Activated CD8-positive, alpha-beta memory T cell treated with anti-CD3 and anti-CD28 coated beads for 4 hours (primary cell): Measurements from ENCODE around the gene ESRRG.
"Not testable (repeated sequence)": the region's sequence is repeated elsewhere in the genome, so short reads cannot be mapped to it uniquely, and the experiment has no call there.

Experiments used
- DNase-seq, 2 donors: peaks; one replicate each; pipeline ENCODE4 v3.0.0-alpha.2; 2020; ENCODE audit warnings: low read depth in 2 of 2

The ESRRG gene

DNA sequence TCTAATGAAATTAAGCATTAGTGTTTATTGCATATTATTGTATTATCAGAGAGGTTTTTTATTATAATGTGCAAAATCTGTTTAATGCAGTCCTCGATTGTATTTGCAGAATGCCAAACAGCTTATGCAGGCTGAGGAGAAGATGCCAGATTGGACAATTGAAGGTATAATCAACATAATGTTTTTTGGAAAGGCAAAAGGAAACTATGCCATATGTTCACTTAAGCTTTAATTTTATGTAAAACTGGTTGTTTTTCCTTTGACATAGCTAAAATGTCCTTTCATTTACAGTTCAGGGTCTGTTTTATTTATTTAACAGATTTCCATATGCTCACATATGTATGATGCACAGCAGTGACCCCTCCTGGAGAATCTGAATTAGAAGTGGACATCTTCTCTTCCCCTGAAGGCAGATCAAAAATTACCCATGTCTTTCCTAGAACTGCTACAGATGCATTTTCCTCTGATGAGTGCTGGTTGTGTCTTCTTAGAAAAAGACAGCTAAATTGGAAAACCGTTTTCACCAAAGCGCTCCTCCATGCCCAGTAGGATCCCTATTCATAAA lies 156.5 kb downstream of the ESRRG start:
- no peak for DNase-seq

DNA sequence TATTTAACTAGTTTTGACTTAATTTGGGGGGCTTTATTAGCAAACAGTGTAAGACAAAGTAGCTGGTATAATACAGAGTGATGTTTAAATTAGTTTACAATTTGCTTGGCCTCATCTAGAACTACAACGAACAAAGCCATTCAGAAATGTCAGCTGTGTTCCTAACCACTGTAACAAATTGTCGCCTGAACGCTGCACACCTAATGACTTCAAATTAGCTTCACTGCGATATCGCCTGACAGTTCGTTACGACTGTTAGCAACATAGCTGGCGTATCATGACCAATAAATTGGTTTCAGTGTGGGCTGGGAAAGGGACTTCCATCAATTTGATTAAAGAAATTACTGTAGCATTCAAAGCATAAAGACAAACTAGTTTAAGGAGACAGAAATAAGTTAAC lies 160.1 kb downstream of the ESRRG start:
- DNase-seq, result no peak

DNA sequence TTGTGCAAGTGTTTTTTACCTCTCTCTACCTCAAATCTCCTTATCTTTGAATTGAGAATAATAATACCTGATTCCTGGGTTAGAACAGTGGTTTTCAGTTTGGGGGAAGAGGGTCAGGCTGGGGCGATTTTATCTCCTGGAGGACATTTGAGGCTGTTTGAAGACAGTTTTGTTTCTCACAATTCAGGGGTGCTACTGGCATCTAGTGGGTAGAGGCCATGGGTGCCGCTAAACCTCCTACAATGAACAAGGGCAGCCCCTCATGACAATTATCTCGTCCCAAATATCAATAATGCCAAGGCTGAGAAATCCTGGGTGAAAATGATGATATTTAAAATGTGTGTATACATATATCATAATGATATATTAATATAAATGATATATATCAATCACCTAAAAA lies 160.8 kb downstream of the ESRRG start:
- no peak for DNase-seq

GRCh38 chr1:216560527-216560926 lies 162.7 kb downstream of the ESRRG start:
- no peak for DNase-seq

DNA sequence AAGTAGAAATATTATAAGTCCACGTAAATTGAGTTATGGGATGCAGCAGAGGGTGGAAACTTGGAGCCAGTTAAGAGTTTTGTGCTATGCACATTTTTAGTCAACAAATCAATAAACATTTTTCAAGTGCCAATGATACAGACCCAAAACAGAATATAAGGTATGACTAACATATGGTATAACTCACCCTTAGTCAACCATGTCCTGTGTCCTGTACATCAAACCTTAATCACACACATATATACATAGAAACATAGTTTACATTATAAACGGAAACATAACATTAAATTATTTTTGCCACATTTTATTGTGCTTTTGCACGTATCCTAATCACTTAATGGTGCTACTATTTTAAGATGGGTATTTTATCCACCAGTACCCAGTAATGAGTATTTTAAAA lies 163.9 kb downstream of the ESRRG start:
- DNase-seq, result no peak

DNA sequence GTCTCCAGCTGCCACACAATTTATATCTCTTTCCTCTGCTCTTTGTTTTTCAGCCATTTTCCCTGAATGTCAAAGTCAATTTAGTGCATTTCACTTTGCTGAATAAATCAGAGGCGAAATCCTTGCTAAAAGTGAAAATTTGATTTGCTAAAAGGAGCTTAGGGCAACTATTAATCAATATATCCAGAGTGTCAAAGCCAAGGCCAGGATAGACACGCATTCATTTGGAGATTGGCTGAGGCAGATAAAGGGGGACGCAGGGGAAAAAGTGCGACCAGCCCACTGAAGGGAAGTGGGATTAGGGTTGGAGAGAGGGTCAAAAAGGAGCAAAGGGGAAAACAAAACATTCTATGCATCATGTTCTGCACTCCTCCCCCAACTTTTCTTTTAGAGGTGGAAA lies 167.6 kb downstream of the ESRRG start:
- no peak for DNase-seq

- DNase-seq, result no peak
These were observed 168.3 kb downstream of the ESRRG start for GRCh38 chr1:216554934-216555333.

DNA sequence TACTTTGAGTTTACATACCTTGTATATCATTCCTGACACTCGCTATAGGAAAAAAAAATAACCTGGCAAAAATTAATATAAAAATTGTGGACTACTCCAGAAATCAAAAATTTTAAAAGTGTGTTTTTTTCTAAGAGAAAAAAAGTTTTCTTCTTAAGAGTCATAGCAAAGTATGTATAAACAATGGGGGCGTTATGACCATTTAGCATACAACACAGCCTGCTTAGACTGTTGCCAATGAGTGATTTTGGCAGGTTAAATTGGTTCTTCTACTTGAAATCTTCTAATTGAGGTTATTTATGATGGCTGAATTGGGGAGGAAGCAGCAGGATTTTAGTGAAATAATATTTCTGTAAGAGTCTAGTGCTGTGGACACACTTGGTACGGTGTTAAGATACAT lies 169.5 kb downstream of the ESRRG start:
- no peak for DNase-seq

DNA sequence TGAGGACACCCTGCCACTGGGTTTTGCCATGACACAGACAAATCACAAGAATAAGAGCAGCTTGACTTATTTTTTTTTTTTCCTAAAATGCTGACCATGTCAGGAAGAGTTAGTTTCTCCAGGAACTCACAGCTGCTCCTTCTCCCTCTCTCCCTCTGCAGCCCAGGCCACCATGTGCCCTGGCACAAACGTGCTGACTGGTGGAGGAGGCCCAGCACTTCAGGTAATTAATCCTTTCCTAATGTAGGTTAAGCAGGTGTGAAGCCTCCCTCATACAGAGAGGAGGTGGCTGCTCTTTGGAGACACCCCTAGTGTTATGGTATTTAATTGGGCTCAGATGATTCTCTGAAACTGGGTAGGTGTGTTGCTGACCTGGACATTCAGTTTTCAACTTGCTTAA lies 170.2 kb downstream of the ESRRG start:
- no peak for DNase-seq

GRCh38 chr1:216549796-216550195 lies 173.4 kb downstream of the ESRRG start:
- DNase-seq, result no peak

DNA sequence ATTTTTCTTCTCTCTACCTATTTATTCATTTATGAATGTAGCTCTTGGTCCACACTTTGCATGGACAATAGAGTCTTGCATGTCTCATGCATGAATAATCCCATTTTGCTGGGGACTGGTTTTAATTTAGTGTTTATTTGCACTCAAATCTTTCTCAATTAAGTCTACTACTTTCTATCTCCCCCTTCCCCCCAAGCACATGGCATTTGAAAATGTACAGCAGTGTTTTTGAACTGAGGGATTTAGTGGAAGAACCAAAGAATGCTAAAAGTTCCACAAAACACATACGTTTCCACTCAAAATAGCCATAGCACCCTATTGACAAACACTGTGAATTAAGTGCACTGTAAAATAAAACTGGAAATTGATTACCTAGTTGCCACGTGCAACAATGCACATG lies 180.5 kb downstream of the ESRRG start:
- no peak for DNase-seq

DNA sequence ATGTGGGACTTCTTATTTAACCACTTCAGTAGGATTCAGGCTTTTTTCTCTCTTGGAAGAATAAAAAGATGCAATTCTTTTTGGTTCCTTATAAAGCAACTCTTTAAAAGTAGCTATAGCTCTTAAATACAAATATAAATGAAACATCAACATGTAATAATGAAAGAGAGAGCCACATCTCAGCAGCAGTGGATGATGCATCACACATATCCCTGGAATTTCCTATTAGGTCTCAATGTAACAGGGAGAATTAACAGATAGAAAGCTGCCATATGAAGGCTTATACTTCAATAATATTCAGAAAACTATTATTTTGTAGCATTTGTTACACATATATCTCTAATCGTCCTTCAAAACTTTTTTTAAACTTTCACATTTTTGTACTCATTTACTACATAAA lies 181.0 kb downstream of the ESRRG start:
- DNase-seq, result no peak

DNA sequence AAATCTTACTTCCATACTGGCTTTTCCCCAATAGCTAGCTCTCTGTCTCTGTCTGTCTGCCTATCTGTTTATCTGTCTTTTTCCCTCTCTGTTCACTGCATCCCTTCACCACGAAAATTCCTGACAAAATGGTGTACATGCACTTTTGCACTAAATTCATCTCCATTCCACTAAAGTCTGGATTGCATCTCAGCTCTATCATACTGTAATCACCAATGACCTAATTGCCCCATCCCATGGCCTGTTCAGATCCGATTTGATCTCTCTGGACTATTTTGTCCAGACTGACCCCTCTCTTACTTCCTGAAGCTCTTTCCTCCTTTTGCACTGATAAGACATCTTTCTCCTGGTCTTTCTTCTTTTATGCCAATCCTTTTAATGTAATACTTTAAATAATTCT lies 187.5 kb downstream of the ESRRG start:
- no peak for DNase-seq

GRCh38 chr1:216535059-216535458 lies 188.2 kb downstream of the ESRRG start:
- no peak for DNase-seq

GRCh38 chr1:216533776-216534175 lies 189.5 kb downstream of the ESRRG start:
- no peak for DNase-seq

GRCh38 chr1:216532251-216532798 lies 190.9 kb downstream of the ESRRG start:
- no peak for DNase-seq

- no peak for DNase-seq
These were observed 191.7 kb downstream of the ESRRG start for GRCh38 chr1:216531263-216532239.

GRCh38 chr1:216529851-216530250 lies 193.4 kb downstream of the ESRRG start:
- not testable (repeated sequence) for DNase-seq

GRCh38 chr1:216528816-216529215 lies 194.4 kb downstream of the ESRRG start:
- DNase-seq, result no peak

DNA sequence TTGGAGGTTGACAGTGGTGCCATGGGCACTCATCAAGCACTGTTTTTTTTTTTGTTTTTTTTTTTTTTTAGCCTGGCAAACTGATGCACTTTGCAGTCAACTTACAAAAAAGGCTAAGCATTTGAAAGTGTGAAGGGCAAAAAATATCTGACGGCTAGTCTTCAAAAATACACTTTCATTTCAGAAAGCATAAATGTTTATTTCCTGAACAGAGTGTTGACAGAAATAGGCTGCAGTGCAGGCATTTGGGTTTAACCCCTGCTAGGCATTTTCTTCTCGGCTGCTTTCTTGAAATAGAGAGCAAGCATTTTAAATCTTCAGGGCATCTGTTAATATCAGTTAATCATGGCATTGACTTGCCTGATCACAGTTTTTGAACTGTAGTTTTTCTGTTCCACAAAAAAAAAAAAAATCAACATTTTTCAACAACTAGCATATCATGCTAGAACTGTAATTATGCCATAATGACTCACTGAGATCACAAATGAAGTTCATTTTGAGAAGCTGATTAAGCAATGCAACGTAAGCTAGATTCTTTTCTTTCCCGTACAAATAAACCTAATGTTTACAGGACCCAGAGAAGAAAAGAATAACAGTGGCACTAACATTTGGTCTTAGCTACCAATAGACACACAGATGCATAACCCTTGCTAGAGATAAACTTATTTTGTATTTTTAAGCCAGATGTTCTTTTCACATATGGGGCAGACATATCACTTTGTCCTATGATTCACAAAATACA lies 199.6 kb downstream of the ESRRG start:
- DNase-seq, result no peak

DNA sequence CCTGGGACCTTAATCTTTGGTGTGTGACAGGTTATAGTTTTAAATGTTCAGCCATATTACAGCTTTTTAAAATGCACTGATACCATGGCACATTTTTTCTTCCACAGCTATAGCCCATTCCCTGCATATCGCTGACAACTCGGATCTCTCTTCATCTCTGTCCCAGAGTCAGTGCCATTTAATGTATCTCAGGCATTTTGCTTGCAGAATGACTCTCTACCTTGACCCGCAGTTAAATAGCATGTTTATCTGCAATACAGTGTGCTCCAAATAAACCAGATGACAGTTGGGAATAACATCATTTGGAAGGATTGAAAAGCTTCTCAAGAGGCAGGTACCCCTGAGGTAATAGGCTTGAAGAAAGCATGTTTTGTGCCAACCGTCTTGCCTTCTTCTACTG lies 200.2 kb downstream of the ESRRG start:
- DNase-seq, result no peak

- DNase-seq, result no peak
These were observed 201.8 kb downstream of the ESRRG start for GRCh38 chr1:216521477-216521876.
